Mesothelial cell of epicardium (in vitro differentiated cells): ENCODE results near the gene WDR70. TPM values are rescaled to one million over a fixed set of nuclear protein-coding genes. Genes with fewer than 3 reads are reported as not detected.

ENCODE experiments used
- DNase-seq, 2 experiments: peaks; one replicate each; pipeline ENCODE4 v3.0.0; 2021; ENCODE audit warnings: low spot score in 2 of 2; ENCODE audit not compliant: unreplicated experiment in 2 of 2
- H3K27ac Mint-ChIP-seq: 2 replicates; pipeline ENCODE4 v1.8.0; 2021; ENCODE audit warnings: mixed read lengths
- H3K27me3 Mint-ChIP-seq: 2 replicates; pipeline ENCODE4 v1.8.0; 2021; ENCODE audit warnings: low read depth, mixed read lengths
- H3K36me3 Mint-ChIP-seq: 2 replicates; pipeline ENCODE4 v1.8.0; 2021; ENCODE audit warnings: mixed read lengths
- H3K4me1 Mint-ChIP-seq: 2 replicates; pipeline ENCODE4 v1.8.0; 2021; ENCODE audit warnings: mixed read lengths
- H3K4me3 Mint-ChIP-seq: 2 replicates; pipeline ENCODE4 v1.8.0; 2021; ENCODE audit warnings: mild to moderate bottlenecking, moderate library complexity, mixed read lengths
- H3K9me3 Mint-ChIP-seq: 2 replicates; pipeline ENCODE4 v1.8.0; 2021; ENCODE audit warnings: mixed read lengths
- total RNA-seq: library from RNA; stranded (reverse); gene quantifications from 3 replicates; pipeline ENCODE4 v1.2.1, GENCODE V29; 2021
- TF ChIP-seq, protein P1 (sequence below): fragments of 200-600 bp; sonication (generic); IDR thresholded peaks from one replicate; pipeline ENCODE4 v1.5.0; 2021; ENCODE audit warnings: antibody characterized with exemption; ENCODE audit not compliant: unreplicated experiment

Gene WDR70
- total RNA-seq, 1 donor from 2014 or later, result 47.8 TPM

DNA sequence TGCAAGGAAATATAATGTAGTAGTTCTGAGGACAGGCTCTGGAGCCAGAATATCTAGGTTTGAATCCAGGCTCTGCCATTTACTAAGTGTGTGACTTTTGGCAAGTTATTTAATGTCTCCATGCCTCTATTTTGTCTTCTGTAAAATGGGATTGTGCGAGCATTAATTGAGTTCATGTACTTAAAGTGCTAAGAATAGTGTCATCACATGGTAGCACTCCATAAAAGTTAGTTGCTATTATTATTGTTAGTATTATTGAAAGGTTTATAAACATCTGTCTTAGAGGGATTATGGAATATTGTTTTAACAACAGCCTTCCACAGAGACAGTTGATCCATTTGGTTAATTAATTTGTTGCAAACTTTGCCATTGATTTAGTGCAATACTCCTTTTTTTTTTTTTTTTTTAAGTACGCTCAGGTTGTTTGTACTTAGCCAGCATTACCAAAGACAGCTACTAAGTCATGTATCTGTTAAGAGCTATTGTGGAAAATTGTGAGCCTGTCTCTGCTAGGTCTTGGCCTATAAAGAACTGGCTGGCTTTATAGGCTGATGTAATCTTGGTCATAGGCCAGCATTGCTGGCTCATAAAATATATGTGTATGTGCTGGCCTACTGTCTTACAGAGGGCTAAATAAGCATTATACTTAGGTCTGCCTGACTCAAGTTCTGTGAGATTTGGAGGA, 174.7 kb downstream of the WDR70 start:
- no peaks in the 10 kb centered on the region for H3K27me3 Mint-ChIP-seq
- no peak for DNase-seq
- H3K36me3 Mint-ChIP-seq, result peaks cover 10% of the 10 kb centered on the region
- H3K27ac Mint-ChIP-seq, result peak overlapping the region; percentile 56
- H3K4me1 Mint-ChIP-seq, result peaks cover 12% of the 10 kb centered on the region
- peaks cover 20% of the 10 kb centered on the region for H3K9me3 Mint-ChIP-seq
- TF ChIP-seq, protein P1, sequence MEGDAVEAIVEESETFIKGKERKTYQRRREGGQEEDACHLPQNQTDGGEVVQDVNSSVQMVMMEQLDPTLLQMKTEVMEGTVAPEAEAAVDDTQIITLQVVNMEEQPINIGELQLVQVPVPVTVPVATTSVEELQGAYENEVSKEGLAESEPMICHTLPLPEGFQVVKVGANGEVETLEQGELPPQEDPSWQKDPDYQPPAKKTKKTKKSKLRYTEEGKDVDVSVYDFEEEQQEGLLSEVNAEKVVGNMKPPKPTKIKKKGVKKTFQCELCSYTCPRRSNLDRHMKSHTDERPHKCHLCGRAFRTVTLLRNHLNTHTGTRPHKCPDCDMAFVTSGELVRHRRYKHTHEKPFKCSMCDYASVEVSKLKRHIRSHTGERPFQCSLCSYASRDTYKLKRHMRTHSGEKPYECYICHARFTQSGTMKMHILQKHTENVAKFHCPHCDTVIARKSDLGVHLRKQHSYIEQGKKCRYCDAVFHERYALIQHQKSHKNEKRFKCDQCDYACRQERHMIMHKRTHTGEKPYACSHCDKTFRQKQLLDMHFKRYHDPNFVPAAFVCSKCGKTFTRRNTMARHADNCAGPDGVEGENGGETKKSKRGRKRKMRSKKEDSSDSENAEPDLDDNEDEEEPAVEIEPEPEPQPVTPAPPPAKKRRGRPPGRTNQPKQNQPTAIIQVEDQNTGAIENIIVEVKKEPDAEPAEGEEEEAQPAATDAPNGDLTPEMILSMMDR, result no peak
- H3K4me3 Mint-ChIP-seq, result no peak overlapping the region

GRCh38 chr5:37554405-37554739, 175.3 kb downstream of the WDR70 start:
- Mint-ChIP-seq H3K27ac (no peak overlapping the region), H3K36me3 (peaks cover 9% of the 10 kb centered on the region), H3K4me1 (peaks cover 12% of the 10 kb centered on the region), H3K9me3 (peaks cover 20% of the 10 kb centered on the region), H3K4me3 (no peak overlapping the region), H3K27me3 (no peaks in the 10 kb centered on the region)
- TF ChIP-seq, protein P1, result no peak
- DNase-seq, result no peak

- Mint-ChIP-seq H3K27ac (no peak overlapping the region), H3K36me3 (peaks cover 9% of the 10 kb centered on the region), H3K4me3 (no peak overlapping the region), H3K9me3 (peaks cover 20% of the 10 kb centered on the region), H3K4me1 (peaks cover 12% of the 10 kb centered on the region), H3K27me3 (no peaks in the 10 kb centered on the region)
- TF ChIP-seq, protein P1, result no peak
- no peak for DNase-seq
These were observed 175.8 kb downstream of the WDR70 start for GRCh38 chr5:37554938-37555337.

- H3K36me3 Mint-ChIP-seq, result peaks cover 7% of the 10 kb centered on the region
- H3K27me3 Mint-ChIP-seq, result no peaks in the 10 kb centered on the region
- no peak overlapping the region for H3K4me3 Mint-ChIP-seq
- TF ChIP-seq, protein P1, result no peak
- no peak for DNase-seq
- H3K4me1 Mint-ChIP-seq, result peaks cover 4% of the 10 kb centered on the region
- no peak overlapping the region for H3K27ac Mint-ChIP-seq
- H3K9me3 Mint-ChIP-seq, result peaks cover 12% of the 10 kb centered on the region
These were observed 178.7 kb downstream of the WDR70 start for GRCh38 chr5:37557734-37558293.

DNA sequence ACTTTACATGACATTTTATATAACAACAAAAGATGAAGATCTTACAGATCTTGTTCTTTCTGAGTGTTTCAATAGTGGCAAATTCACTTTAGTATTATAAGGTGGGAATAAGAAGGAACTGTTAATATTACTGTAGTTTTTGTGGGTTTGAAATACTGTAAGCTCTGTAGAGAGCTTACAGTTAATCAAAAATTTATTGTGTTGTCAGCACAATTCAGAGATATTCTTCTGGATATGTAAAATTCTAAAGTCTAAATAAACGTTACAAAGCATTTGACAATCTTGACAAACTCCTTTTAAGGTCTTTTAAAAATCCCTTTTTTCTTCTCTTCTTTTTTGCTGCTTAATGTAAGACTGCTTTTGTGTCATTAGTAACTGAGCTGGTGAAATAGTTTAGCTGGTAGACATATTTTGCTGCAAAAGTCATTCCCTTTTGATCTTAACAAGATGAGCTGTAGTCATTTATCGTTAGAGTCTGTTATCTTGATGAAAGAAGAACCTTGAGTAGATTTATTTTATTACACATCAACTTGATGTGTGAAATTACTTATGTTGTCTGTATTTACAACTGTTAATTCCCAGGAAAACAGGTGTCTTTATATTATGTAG, 186.0 kb downstream of the WDR70 start:
- TF ChIP-seq, protein P1, result no peak
- Mint-ChIP-seq H3K9me3 (no peaks in the 10 kb centered on the region), H3K27ac (peak overlapping the region; percentile 10), H3K27me3 (peaks cover 6% of the 10 kb centered on the region), H3K4me1 (peaks cover 18% of the 10 kb centered on the region), H3K4me3 (no peak overlapping the region), H3K36me3 (peaks cover 2% of the 10 kb centered on the region)
- DNase-seq, result no peak
